Activated CD4-positive, alpha-beta memory T cell treated with anti-CD3 and anti-CD28 coated beads, Interleukin-2, amount 10 ng/mL, durations not matched to agents 7 days and 5 days (primary cell): ENCODE measurements around the gene FIZ1. TPM values are rescaled to one million over a fixed set of nuclear protein-coding genes. Genes with fewer than 3 reads are reported as not detected.
"Not testable (repeated sequence)": the region's sequence is repeated elsewhere in the genome, so short reads cannot be mapped to it uniquely, and the experiment has no call there.

Source experiments
- CTCF ChIA-PET: fragments of 350-600 bp; sonication (Branson Sonifier 250); formaldehyde crosslinking; loops from one replicate; lab custom pipeline; 2021; ENCODE audit warnings: antibody characterized with exemption, inconsistent platforms; lab: Charles Lee
- POLR2A ChIA-PET: fragments of 350-600 bp; sonication (Branson Sonifier 250); formaldehyde crosslinking; loops from one replicate; lab custom pipeline; 2021; ENCODE audit warnings: antibody characterized with exemption; lab: Charles Lee
- DNase-seq: peaks from one replicate; pipeline ENCODE4 v3.0.0-alpha.2; 2020
- H3K27ac Mint-ChIP-seq: one replicate; pipeline ENCODE4 v1.8.0; 2021; ENCODE audit warnings: mild to moderate bottlenecking, mixed read lengths
- H3K27me3 Mint-ChIP-seq: one replicate; pipeline ENCODE4 v1.8.0; 2021; ENCODE audit warnings: mixed read lengths
- H3K36me3 Mint-ChIP-seq: one replicate; pipeline ENCODE4 v1.8.0; 2021; ENCODE audit warnings: low read depth, mixed read lengths
- H3K4me1 Mint-ChIP-seq: one replicate; pipeline ENCODE4 v1.8.0; 2021; ENCODE audit warnings: mixed read lengths
- H3K4me3 Mint-ChIP-seq: one replicate; pipeline ENCODE4 v1.8.0; 2021; ENCODE audit warnings: mild to moderate bottlenecking, mixed read lengths
- H3K9me3 Mint-ChIP-seq: one replicate; pipeline ENCODE4 v1.8.0; 2021; ENCODE audit warnings: mixed read lengths
- total RNA-seq, 2 experiments: library from RNA; stranded (reverse); gene quantifications; one replicate each; pipeline ENCODE4 v1.2.3, GENCODE V29; 2021

FIZ1 gene
- total RNA-seq, 2 experiments from 2014 or later = 10.9 to 11.7 TPM

GRCh38 chr19:55586976-55587668 lies 12.2 kb downstream of the FIZ1 start:
- peaks cover 14% of the 10 kb centered on the region for H3K4me1 Mint-ChIP-seq
- H3K4me3 Mint-ChIP-seq = peak overlapping the region; percentile 60
- H3K36me3 Mint-ChIP-seq = no peaks in the 10 kb centered on the region
- POLR2A ChIA-PET = interaction anchor here (1.9 kb wide), 1 partner anchor 12 kb away, joined by 11 read pairs; the partner anchor contains the start of gene FIZ1
- peak; percentile 89 for DNase-seq
- peaks cover 24% of the 10 kb centered on the region for H3K27me3 Mint-ChIP-seq
- CTCF ChIA-PET = interaction anchor here (0.8 to 1.6 kb wide), 4 partner anchors 17 to 119 kb away, joined by 3 to 6 read pairs (median 3); partner anchors contain the start of gene ZNF865
- H3K9me3 Mint-ChIP-seq = no peaks in the 10 kb centered on the region
- H3K27ac Mint-ChIP-seq = no peak overlapping the region

GRCh38 chr19:55585658-55586339 lies 13.5 kb downstream of the FIZ1 start:
- CTCF ChIA-PET = interaction anchor here (0.8 kb wide), 1 partner anchor 20 kb away, joined by 3 read pairs; no protein-coding TSS in a partner anchor
- H3K4me3 Mint-ChIP-seq = no peak overlapping the region

GRCh38 chr19:55584871-55585270 lies 14.4 kb downstream of the FIZ1 start:
- peaks cover 24% of the 10 kb centered on the region for H3K27me3 Mint-ChIP-seq

More at GRCh38 chr19:55585658-55586339, 13.5 kb downstream of the FIZ1 start:
- peaks cover 26% of the 10 kb centered on the region for H3K4me1 Mint-ChIP-seq
- H3K36me3 Mint-ChIP-seq = no peaks in the 10 kb centered on the region
- H3K9me3 Mint-ChIP-seq = no peaks in the 10 kb centered on the region
- no peak overlapping the region for H3K27ac Mint-ChIP-seq
- POLR2A ChIA-PET = no interaction called here
- peaks cover 24% of the 10 kb centered on the region for H3K27me3 Mint-ChIP-seq
- no peak for DNase-seq

GRCh38 chr19:55583897-55584296 lies 15.4 kb downstream of the FIZ1 start:
- DNase-seq, POLR2A ChIA-PET: not testable (repeated sequence)

More at GRCh38 chr19:55584871-55585270, 14.4 kb downstream of the FIZ1 start:
- DNase-seq = no peak
- Mint-ChIP-seq H3K4me3 (no peak overlapping the region), H3K36me3 (peaks cover under 1% of the 10 kb centered on the region), H3K4me1 (peaks cover 29% of the 10 kb centered on the region), H3K27ac (no peak overlapping the region), H3K9me3 (no peaks in the 10 kb centered on the region)
- CTCF ChIA-PET = interaction anchor here (0.8 kb wide), 1 partner anchor 21 kb away, joined by 3 read pairs; no protein-coding TSS in a partner anchor
- POLR2A ChIA-PET = no interaction called here

GRCh38 chr19:55582284-55582683 lies 17.0 kb downstream of the FIZ1 start:
- H3K36me3 Mint-ChIP-seq, H3K4me3 Mint-ChIP-seq, H3K27ac Mint-ChIP-seq, DNase-seq, H3K9me3 Mint-ChIP-seq: not testable (repeated sequence)
- peaks cover 22% of the 10 kb centered on the region for H3K27me3 Mint-ChIP-seq
- POLR2A ChIA-PET = interaction anchor here (2.4 to 2.7 kb wide), 2 partner anchors 17 to 23 kb away, joined by 7 to 12 read pairs; partner anchors contain the start of genes FIZ1 and ZNF865
- peaks cover 31% of the 10 kb centered on the region for H3K4me1 Mint-ChIP-seq
- CTCF ChIA-PET = interaction anchor here (1.0 to 1.5 kb wide), 3 partner anchors 17 to 51 kb away, joined by 3 to 4 read pairs (median 3); partner anchors contain the start of genes FIZ1 and ZNF865

More at GRCh38 chr19:55583897-55584296, 15.4 kb downstream of the FIZ1 start:
- H3K36me3 Mint-ChIP-seq, H3K4me3 Mint-ChIP-seq, H3K27ac Mint-ChIP-seq, H3K9me3 Mint-ChIP-seq: not testable (repeated sequence)
- H3K4me1 Mint-ChIP-seq = peaks cover 34% of the 10 kb centered on the region
- CTCF ChIA-PET = interaction anchor here (0.6 to 1.4 kb wide), 3 partner anchors 22 to 442 kb away, joined by 3 to 9 read pairs (median 3); partner anchors contain the start of gene ZNF865
- peaks cover 24% of the 10 kb centered on the region for H3K27me3 Mint-ChIP-seq

- peaks cover 7% of the 10 kb centered on the region for H3K36me3 Mint-ChIP-seq
- H3K27ac Mint-ChIP-seq = no peak overlapping the region
- peaks cover 27% of the 10 kb centered on the region for H3K4me1 Mint-ChIP-seq
- H3K9me3 Mint-ChIP-seq = no peaks in the 10 kb centered on the region
- POLR2A ChIA-PET = interaction anchor here (0.8 to 2.7 kb wide), 4 partner anchors 11 to 44 kb away, joined by 3 to 12 read pairs (median 8); partner anchors contain the start of genes FIZ1 and ZNF865
- CTCF ChIA-PET = interaction anchor here (1.3 to 1.5 kb wide), 2 partner anchors 24 to 51 kb away, joined by 3 to 4 read pairs; partner anchors contain the start of gene ZNF865
- H3K27me3 Mint-ChIP-seq = peaks cover 19% of the 10 kb centered on the region
- H3K4me3 Mint-ChIP-seq = no peak overlapping the region
- DNase-seq = no peak
Observed at GRCh38 chr19:55581823-55582223, 17.5 kb downstream of the FIZ1 start.

GRCh38 chr19:55581145-55581822 lies 18.0 kb downstream of the FIZ1 start:
- ChIA-PET CTCF (interaction anchor here (0.7 to 1.5 kb wide), 4 partner anchors 24 to 52 kb away, joined by 3 to 5 read pairs (median 4); partner anchors contain the start of gene ZNF865), POLR2A (interaction anchor here (0.8 to 2.7 kb wide), 6 partner anchors 11 to 55 kb away, joined by 3 to 12 read pairs (median 5); partner anchors contain the start of genes FIZ1 and ZNF865)
- Mint-ChIP-seq H3K9me3 (no peaks in the 10 kb centered on the region), H3K27me3 (peaks cover 17% of the 10 kb centered on the region), H3K4me3 (peak overlapping the region; percentile 84), H3K27ac (peak overlapping the region; percentile 44), H3K4me1 (peaks cover 27% of the 10 kb centered on the region), H3K36me3 (peaks cover 9% of the 10 kb centered on the region)
- no peak for DNase-seq

- H3K9me3 Mint-ChIP-seq = no peaks in the 10 kb centered on the region
- DNase-seq = peak; percentile 75
- peak within 1 kb of the TSS; percentile 71 for H3K27ac Mint-ChIP-seq
- ChIA-PET CTCF (interaction anchor here (0.7 to 1.5 kb wide), 3 partner anchors 25 to 52 kb away, joined by 3 to 5 read pairs (median 4); partner anchors contain the start of gene ZNF865), POLR2A (interaction anchor here (1.0 to 2.7 kb wide), 5 partner anchors 18 to 56 kb away, joined by 3 to 12 read pairs (median 7); partner anchors contain the start of genes FIZ1 and ZNF865)
- H3K36me3 Mint-ChIP-seq = peaks cover 9% of the 10 kb centered on the region
- H3K4me3 Mint-ChIP-seq = peak within 1 kb of the TSS; percentile 84
- H3K27me3 Mint-ChIP-seq = peaks cover 13% of the 10 kb centered on the region
- peaks cover 25% of the 10 kb centered on the region for H3K4me1 Mint-ChIP-seq
Observed at GRCh38 chr19:55580628-55581144, 18.6 kb downstream of the FIZ1 start, which contains the start of gene ZNF579. Gene ZNF579 (minus strand): TSS chr19:55580848. CDS start chr19:55579639, 1,209 bp downstream.

GRCh38 chr19:55579766-55580621 lies 19.3 kb downstream of the FIZ1 start:
- H3K4me1 Mint-ChIP-seq = peaks cover 20% of the 10 kb centered on the region
- peaks cover 6% of the 10 kb centered on the region for H3K27me3 Mint-ChIP-seq
- peaks cover 9% of the 10 kb centered on the region for H3K36me3 Mint-ChIP-seq
- DNase-seq = no peak
- H3K4me3 Mint-ChIP-seq = peak overlapping the region; percentile 84
- ChIA-PET CTCF (interaction anchor here (0.7 to 1.3 kb wide), 2 partner anchors 27 to 53 kb away, joined by 4 to 5 read pairs; no protein-coding TSS in a partner anchor), POLR2A (interaction anchor here (1.0 to 2.7 kb wide), 5 partner anchors 19 to 56 kb away, joined by 3 to 12 read pairs (median 7); partner anchors contain the start of genes FIZ1 and ZNF865)
- peak overlapping the region; percentile 71 for H3K27ac Mint-ChIP-seq
- H3K9me3 Mint-ChIP-seq = no peaks in the 10 kb centered on the region

GRCh38 chr19:55578761-55579747 lies 20.3 kb downstream of the FIZ1 start:
- POLR2A ChIA-PET = no interaction called here
- Mint-ChIP-seq H3K4me1 (peaks cover 20% of the 10 kb centered on the region), H3K27me3 (no peaks in the 10 kb centered on the region), H3K36me3 (peaks cover 9% of the 10 kb centered on the region), H3K4me3 (peak overlapping the region; percentile 84), H3K9me3 (no peaks in the 10 kb centered on the region), H3K27ac (peak overlapping the region; percentile 71)
- DNase-seq = no peak
- CTCF ChIA-PET = no interaction called here
